SK-MEL-5 (cell line): ENCODE results near the gene PPM1N. TPM values are rescaled to one million over a fixed set of nuclear protein-coding genes. Genes with fewer than 3 reads are reported as not detected.

Source experiments
- DNase-seq: peaks from one replicate; pipeline ENCODE4 v3.0.0-alpha.2; 2016; ENCODE audit warnings: low read depth, low spot score
- in situ Hi-C: cut with HindIII; loops from 2 replicates; pipeline ENCODE4 v1.10.0; 2016; ENCODE audit warnings: low sequenced_read_pairs, high pct_unique_total_duplicates, low pct_unique_long_range_greater_than_20kb
- total RNA-seq: library from RNA; depleted of rRNA; stranded (reverse); fragments of >200 nt; shearing (Covaris generic); gene quantifications from 2 replicates; pipeline ENCODE4 v1.2.3, GENCODE V29; 2014

Gene PPM1N
- total RNA-seq, 1 experiment from 2014 or later, result 0.74 TPM

DNA sequence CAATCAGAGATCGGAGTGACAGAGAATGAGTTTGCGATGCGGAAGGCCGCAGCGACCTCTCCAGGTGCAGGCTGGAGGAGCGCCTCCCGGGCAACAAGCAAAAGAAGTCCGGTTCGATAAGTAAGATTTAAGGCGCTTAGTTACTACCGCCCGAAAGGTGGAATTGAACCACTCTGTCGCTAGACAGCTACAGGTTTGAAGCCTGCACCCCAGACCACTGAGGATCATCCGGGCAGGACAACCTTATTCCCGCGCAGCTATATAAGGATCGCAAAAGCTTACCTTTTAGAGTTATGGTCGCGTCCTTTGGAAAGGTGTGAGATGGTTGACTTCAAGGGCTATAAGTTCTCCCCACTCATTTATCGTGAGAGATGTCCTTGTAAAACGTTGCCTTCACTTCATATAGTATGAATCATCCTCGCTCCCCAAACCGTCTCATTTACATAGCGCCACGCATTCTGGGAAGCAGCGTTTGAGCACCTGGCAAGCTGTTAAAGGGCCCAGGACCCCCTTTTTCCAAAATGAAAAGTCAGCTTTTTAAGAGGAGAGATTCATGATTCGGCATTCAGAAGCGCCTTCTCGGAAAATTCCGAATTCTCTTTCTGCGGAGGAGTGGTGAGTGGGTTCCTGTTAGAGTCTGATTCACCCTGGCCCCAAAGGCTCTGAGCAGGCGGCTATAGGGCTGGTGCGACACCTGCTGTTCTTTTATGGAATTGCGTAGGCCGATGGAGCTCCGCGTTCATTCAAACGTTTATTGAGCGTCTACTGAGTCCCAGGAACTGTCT lies 19.6 kb upstream of the PPM1N start:
- peak; percentile 95 for DNase-seq
- in situ Hi-C loops, result no loop called here

DNA sequence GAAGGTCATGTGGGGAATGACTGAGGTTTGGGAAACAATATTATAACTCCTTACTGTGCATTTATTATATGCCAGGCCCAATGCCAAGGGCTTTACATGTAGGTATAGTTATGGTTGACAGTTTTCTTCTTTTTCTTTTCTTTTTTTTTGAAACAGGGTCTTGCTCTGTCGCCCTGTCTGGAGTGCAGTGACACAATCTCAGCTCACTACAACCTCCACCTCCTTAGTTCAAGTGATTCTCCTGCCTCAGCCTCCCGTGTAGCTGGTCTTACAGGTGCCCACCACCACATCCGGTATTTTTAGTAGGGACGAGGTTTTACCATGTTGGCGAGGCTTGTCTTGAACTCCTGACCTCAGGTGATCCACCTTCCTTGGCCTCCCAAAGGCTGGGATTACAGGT lies 15.2 kb upstream of the PPM1N start:
- in situ Hi-C loops, result no loop called here
- no peak for DNase-seq

DNA sequence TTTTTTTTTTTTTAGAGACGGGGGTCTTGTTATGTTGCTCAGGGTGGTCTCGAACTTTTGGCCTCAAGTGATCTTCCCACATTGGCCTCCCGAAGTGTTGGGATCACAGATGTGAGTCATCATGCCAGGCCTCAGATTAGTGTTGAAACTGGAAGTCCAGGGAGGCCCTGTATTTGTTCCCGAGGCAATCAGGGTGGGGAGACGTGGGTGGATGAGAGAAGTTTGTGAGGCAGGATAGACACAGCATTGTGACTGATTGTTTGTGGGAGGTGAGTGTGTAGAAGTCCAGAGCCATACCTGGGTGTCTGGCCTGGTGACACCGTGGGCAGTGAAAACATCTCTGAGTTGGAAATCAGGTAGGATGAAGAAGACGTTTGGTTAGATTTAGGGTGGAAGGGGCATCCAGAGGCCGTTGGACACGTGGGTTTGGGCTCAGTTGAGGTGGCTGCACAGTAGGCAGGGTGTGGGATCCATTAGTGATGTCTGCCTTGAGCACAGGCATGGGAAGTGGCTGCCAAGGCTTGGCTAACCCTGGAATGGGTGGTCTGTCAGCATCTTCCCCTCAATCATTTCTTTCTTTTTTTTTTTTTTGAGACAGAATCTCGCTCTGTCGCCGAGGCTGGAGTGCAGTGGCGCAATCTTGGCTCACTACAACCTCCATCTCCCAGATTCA lies 13.8 kb upstream of the PPM1N start:
- in situ Hi-C loops, result no loop called here
- no peak for DNase-seq

DNA sequence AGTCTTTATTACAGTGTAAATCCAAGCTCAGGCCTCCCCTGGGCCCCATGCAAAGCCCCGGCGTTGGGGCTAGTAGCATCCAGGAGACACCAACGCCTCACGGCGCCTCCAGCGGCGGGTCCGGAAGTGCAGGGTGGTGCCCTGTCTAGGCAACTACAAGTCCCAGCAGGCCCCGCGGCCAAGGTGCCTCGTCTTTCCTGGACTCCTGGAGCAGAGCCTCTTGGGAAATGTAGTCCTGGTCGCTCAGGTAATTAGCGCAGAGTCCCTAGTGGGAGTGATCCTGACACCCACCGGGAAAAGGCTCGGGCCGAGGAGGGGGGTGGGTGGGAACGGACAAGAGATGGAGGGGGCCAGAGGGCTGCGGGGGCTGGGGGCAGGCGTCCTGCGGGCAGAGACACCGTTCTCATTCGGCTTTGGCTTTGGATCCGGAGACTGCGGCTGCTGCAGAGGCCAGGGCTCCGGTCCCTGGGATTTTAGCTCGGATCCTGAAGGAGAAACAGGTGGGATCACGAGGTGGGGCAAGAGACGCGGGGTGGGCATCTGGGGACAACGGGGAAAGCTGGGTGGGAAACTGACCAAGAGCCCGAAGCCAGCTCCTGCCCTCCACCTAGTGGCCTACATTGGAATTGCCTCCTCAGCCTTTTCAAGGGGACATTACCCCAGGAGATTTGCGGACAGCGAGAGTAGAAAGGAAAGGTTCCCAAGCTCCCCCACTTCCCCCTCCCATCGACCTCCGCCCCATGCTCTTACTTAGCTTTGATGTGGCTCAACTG lies 12.8 kb upstream of the PPM1N start:
- in situ Hi-C loops, result no loop called here
- peak; percentile 96 for DNase-seq

DNA sequence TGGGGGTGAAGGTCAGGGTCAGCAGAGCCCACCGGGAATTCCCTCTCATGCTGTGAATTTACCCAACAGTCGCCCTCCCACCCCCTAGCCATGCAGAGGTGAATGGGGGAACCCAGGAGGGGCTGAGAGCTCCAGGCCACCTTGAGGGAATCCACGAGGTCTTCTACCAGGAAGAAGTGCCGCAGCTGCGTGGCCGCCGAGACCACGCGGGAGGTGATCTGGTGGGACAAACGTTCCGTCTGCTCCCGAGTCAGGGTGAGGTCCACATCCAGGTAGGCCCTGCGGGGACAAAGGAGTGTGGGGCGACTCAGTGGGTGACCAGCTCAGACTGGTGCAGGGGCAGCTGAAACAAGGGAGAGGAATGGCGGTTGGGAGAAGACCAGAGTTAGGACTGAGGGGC lies 9.5 kb upstream of the PPM1N start:
- in situ Hi-C loops, result no loop called here

DNA sequence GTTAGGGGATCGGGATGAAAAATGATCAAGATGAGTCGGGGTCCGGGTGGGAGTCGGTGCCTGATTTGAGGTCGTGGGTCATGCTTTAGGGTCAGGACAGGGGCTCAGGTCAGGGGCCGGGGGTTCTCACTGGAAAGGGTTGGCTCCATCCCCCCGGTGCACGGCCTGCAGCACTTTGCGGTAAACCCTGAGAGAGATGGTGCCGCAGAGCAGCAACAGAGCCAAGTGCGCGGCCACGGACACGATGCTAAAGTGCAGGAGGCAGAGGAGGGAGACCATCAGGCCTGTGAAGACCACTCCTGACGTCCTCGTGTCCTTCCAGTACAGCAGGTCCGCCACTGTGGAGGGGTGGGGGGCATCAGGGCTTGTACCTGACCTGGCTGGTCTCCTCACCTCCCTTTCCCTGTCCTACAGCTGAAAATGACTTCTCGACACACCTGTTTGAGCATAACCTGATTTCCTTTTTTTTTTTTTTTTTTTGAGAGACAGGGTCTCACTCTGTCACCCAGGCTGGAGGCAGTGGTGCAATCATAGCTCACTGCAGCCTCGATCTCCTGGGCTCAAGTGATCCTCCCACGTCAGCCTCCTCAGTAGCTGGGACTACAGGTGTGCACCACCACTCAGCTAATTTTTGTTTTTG lies 8.9 kb upstream of the PPM1N start:
- no peak for DNase-seq
- in situ Hi-C loops, result no loop called here

More for the DNA sequence above, 9.5 kb upstream of the PPM1N start:
- no peak for DNase-seq

DNA sequence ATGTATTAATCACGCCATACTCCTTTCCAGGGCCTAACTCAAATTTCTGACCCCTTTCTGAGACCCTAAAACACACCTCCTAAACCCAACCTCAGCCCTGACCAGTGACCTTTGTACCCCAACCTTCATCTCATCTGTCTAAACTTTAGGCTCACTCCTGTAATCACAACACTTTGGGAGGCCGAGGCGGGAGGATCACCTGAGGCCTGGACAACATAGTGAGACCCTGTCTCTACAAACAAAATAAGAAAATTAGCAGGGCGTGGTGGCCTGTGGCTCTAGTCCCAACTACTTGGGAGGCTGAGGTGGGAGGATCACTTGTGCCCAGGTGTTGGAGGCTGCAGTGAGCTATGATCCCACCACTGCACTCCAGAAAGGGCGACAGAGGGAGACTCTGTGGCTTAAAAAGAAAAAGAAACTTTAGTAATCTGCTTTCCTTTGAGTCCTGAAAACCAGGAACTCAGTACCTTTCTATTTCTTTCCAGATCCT lies 6.1 kb upstream of the PPM1N start:
- in situ Hi-C loops, result no loop called here
- DNase-seq, result no peak

DNA sequence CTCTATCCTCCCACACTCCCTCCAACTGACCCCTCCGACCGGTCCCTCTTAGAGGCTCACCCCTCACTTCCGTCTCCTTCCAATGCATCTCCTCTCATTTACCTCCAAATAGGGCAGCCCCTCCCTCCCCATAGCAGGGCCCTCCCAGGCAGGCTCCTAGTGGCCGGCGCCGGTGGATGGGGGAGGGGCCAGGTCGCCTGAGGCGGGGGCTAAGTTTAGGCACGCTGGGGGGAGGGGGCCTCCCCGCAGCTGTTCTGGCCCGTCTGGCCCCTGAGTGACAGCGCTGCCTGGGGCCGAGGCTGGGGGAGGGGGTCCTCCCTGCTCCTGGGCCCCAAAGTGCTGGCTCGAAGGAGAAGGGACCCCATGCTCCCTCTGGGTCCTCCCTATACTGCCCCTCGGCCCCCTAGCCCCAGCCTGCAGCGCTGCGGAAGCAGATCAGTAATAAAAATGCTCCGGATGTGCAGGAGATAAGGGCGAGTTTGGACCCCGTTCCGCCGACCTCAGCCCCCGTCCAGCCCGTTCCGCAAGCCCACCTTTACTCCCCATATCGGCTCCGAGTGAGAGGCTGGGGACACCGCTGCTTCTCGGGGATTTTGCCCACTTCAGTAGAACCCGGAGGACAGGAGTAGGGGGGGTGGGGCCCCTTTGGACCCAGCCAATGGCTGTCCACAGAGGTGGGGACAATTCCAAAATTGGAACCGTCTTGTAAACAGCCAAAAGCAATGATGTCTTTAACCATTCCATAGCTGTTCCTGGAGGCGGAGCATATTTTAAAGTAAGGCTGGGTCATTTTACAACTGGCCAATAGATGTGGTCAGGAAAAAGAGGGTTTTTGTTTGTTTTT lies 5.4 kb upstream of the PPM1N start:
- peak; percentile 70 for DNase-seq
- in situ Hi-C loops, result no loop called here

DNA sequence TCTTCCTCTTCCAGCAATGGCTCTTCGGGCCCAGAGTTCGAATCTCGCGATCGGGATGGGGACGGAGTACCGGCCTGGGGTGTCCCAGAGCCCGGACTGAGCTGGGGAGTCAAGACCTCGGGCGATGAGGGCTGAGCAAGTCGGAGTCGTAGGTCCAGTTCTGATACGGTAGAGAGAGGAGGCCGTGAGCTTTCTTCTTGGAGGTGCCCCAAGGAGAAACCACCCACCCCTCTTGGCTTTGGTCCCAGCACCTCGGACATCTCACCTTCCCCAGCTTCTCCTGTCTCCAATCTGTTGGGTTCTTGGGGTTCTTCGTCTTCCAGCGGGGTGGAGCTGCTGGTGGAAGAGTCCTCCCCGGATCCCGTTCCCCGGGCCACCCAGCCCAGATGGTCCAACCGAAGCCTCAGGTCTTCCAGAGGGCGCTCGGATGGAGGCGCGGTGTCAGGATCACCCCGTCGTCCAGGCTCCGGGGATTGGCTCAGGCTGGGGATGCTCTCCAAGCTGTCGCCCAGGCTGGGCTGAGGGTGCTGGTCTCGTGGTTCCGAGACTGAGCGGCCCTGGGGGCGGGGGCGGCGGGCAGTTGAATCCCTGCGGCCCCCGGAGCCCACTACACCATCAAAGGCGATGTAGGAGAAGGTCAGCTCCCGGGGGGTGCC lies 3.9 kb upstream of the PPM1N start:
- no peak for DNase-seq
- in situ Hi-C loops, result no loop called here

DNA sequence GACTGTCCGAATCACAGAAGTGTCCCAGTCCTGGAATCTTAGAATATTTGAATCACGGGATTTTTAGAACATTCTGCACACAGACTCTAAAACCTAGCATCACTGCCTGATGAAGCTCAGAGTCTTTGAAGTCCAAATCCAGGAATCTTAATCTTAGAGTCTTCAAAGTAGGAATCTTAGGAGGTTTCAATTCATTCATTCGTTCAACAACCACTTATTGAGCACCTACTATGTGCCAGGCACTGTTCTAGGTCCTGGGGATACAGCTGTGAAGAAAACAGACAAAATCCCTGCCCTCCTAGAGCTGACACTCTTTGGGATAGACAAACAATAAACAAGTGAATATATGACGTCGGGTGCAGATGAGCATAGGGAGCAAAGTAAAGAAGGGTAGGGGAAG lies 3.1 kb upstream of the PPM1N start:
- in situ Hi-C loops, result no loop called here

DNA sequence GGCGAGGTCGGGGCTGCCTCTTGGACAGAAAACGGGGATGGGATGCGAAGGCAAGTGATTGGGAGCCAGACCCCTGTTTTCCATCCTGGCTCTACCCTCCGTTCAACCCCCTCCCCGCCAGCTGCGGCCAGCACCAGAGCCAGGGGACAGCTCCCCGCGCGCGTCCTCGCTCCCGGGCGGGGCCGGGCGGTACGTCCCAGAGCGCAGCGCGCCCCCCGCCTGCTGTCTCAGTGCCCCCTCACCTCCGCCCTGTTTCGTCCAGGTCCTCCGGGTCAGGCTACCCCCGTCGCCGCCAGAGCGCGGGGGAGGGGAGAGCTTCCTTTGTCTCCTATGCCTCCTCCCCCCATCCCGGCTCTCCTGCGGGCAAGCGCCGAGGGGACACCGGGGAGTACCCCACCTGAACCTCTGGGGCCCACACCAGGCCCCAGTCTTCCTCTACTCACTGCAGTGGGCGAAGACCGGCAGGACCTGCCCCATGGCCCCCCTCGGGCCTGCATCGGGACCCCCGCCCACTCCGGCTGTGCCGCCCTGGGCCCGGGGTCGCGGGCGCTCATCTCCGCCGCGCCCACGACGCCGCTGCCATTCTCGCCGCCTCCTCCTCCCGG lies 1.8 kb upstream of the PPM1N start:
- in situ Hi-C loops, result no loop called here

More for the DNA sequence above, 3.1 kb upstream of the PPM1N start:
- DNase-seq, result no peak

DNA sequence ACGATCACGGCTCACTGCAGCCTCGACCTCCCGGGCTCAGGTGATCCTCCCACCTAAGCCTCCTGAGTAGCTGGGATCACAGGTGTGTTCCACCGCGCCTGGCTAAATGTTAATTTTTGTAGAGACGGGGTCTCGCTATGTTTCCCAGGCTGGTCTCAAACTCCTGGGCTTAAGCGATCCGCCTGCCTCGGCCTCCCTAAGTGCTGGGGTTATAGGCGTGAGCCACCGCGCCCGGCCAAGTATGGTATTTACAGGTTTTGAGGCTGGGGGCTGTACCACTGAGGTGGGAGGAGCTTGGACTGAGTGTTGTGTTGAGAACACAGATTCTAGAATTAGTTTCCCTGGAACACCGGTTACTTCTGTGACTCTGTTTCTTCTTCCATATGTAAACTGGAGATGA lies 452 bp upstream of the PPM1N start:
- no peak for DNase-seq
- in situ Hi-C loops, result no loop called here

More for the DNA sequence above, 1.8 kb upstream of the PPM1N start:
- DNase-seq, result no peak

DNA sequence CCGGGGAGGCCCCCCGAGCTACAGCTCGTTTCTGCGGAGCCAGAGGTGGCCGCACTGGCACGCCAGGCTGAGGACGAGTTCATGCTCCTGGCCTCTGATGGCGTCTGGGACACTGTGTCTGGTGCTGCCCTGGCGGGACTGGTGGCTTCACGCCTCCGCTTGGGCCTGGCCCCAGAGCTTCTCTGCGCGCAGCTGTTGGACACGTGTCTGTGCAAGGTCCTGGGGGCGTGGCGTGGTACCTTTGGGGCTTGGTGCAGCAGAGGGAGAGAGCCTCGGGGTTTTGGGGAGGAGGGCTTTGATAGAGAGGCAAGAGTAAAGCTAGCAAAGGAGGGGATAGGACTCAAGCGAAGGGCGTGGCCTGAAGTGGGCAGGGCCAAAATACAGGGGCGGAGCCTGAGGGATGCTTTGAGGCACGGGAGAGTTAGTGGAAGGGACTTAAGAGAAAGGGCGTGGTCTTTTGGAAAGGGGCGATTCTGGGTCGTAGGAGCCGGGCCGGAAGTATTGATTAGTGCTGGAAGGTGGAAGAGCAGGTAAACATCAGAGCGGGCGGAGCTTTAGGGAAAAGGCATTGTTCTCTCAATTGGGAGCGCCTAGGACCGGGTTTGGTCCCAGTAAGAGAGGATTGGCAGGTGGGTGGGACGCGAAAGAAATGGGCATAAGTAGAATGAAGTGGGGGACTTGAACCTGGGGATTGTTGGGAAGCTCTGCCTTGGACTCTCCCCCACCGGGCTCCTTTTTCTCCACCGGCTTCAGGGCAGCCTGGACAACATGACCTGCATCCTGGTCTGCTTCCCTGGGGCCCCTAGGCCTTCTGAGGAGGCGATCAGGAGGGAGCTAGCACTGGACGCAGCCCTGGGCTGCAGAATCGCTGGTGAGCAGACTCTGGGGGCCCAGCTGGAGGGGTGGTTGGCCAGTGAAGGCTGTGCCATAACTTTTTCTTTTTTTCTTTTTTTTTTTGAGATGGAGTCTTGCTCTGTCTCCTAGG lies 1.2 kb downstream of the PPM1N start:
- peak; percentile 23 for DNase-seq
- in situ Hi-C loops, result no loop called here

DNA sequence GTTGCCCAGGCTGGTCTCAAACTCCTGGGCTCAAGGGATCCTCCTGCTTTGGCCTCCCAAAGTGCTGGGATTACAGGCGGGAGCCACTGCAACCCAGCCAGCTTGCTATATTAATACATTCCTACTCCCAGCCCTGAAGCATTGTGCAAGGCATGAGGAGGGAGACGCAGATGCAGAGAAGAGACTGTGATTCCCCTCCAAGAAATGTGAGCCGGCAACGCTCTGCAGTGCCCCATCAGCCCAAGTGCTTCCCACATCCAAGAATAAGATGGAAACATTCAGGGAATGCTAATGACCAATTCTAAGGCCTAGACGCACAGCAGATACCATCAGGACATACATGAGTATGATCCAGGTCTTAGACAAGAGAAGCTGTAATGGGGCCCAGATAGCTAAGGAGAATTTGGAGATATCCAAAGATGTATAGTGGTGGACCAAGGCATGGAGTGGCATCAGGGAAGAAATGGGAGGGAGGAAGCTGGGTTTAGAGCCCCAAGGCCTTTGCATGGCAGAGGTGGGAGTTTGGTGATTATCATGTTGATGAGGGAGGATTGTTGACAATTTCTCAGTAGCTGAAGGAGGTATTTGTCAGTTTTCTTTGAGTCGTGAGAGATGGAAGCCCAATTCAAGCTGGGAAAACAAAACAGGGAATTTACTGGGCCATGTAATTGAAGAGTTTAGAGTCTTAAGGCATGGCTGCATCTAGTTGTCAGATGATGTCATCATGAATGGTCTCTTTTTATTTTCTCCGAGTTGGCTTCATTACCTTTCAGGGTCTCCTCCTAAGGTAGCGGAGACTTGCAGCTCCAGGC lies 2.9 kb downstream of the PPM1N start:
- in situ Hi-C loops, result no loop called here
- no peak for DNase-seq

DNA sequence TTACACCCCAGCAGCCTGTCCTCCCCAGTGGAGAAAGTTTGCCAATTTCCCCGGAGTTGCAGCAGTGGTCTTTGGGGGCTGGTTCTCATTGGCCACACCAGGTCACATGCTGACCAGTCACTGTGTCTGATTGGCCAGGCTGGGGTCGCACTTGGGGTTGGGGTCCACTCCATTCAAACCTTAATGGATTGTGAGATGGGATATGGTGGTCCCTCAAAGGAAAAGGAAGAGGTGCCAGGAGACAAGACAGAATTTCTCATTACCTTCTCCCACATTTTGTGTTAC lies 3.4 kb downstream of the PPM1N start:
- no peak for DNase-seq
- in situ Hi-C loops, result no loop called here
